NCI-H1436 (cell line): ENCODE data around the gene GNG4.
"Not testable (repeated sequence)": the region's sequence is repeated elsewhere in the genome, so short reads cannot be mapped to it uniquely, and the experiment has no call there.

Experiments used
- DNase-seq: peaks from one replicate; lab custom pipeline; 2025; lab: John Stamatoyannopoulos, UW

GNG4 gene

DNA sequence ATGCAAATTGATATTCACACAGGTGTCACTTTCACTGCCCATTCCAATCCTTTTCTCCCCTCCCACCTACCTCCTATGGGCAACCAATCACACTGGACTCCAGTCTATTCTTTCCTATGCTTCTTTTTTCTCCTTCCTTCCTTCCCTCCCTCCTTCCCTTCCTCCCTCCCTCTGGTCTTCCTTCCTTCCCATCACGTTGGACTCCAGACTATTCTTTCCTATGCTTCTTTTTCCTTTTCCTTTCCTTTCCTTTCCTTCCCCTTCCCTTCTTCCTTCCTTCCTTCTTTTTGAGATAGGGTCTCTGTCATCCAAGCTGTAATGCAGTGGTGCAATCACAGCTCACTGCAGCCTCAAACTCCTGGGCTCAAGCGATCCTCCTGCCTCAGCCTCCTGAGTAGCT lies 64.6 kb downstream of the GNG4 start:
- DNase-seq: no peak

GRCh38 chr1:235583511-235584001 lies 66.0 kb downstream of the GNG4 start:
- DNase-seq: no peak

DNA sequence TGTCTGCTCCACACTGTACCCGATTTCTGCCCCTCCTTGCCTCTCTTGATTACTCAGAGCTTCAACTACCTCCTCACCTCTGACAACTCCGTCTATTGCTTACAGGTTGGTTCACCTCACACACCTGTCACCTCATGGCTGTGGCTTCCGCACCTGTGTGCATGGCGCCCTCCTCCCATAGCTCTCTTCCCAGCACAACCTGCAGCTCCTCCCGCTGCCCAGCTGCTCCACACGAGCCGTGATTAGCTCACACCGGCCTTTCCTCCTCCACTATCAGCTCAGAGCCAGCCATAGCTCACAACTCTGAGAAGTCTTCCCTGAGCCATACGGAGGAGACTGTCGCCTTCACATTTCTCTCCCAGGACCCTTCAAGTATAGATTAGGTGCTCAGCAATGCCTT lies 67.5 kb downstream of the GNG4 start:
- no peak for DNase-seq

GRCh38 chr1:235579891-235580290 lies 69.7 kb downstream of the GNG4 start:
- DNase-seq: no peak

DNA sequence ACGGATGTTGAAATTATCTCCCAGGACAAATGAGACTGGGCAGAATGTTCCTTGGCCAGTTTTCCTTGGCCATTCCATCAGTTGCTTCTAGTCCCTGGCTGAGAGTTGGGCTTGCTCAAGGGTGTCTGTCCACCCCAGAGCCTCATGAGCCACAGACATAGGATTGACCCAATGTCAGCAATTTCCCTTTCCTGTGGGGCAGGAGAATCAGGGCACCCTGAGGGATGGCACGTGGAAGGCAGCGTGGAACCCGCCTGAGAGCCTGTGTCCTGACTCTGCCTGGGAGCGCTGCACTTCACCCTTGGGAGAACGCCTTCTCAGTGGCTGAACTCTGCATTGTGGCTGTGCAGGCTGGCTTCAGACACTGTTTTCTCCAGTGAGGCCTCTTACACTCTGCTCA lies 74.0 kb downstream of the GNG4 start:
- no peak for DNase-seq

- DNase-seq: no peak
Observed at GRCh38 chr1:235573880-235574279, 75.7 kb downstream of the GNG4 start.

- not testable (repeated sequence) for DNase-seq
Observed at GRCh38 chr1:235572971-235573370, 76.6 kb downstream of the GNG4 start.

DNA sequence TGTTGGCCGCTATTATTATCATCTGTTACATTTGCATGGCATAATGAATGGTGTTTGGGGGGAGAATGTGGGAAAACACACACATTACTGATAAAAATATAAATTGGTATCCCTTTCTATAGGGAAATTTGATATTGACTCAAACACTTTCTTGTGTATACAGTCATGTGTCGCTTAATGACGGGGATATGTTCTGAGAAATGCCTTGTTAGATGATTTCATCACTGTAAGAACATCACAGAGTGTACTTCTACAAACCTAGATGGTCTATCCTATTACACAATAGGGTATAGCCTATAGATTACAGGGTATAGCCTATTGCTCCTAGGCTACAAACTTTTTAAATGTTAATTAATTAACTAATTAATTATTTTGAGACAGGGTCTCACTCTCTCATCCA lies 78.1 kb downstream of the GNG4 start:
- DNase-seq: no peak

DNA sequence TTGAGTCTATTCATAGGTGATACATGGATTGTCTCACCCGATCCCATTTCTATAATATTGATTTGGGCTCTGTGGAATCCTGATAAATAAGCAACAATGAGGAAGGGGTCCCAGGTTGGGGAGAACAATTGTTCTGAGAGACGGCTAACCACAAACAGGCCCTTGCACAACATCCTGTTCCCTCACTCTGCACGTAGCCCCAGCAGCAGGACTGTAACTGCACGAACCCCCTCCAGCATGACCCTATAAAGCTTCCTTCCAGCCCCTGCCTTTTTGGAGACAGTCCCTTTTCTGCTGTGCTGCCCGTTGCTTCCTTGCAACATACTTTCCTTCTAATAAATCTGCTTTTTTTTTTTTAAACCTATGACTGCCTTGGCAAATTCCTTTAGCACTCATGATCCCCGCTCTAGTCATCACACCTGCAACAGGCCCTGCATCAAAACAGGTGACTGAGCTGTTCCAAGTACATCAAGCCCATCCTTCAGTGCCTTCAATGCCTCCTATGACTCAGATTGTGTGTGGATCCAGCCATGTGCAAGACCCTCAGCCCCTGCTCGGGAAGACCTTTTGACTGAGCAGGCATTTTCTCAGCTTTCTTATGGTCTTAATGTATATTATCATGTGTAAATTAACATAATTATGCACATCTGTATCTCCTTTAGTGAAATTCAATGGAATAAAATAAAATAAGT lies 81.6 kb downstream of the GNG4 start:
- no peak for DNase-seq

- DNase-seq: no peak
Observed at GRCh38 chr1:235566084-235566483, 83.5 kb downstream of the GNG4 start.

- DNase-seq: no peak
Observed at GRCh38 chr1:235563513-235564061, 86.0 kb downstream of the GNG4 start.

DNA sequence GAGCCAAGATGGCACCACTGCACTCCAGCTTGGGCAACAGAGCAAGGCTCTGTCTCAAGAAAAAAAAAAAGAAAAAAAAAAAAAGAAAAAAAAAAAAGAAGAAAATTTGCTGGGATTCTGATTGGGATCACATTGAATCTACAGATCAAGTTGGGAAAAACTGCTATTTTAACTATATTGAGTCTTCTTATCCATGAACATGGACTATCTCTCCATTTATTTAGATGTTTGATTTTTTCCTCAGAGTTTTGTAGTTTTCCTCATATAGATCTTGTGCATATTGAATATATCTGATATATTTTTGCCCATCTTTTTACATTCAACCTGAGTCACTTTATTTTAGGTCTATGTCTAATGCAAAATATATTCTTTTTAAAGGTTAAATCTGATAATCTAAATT lies 87.0 kb downstream of the GNG4 start:
- no peak for DNase-seq

GRCh38 chr1:235558621-235559169 lies 90.9 kb downstream of the GNG4 start:
- DNase-seq: no peak

GRCh38 chr1:235557495-235557894 lies 92.1 kb downstream of the GNG4 start:
- no peak for DNase-seq

DNA sequence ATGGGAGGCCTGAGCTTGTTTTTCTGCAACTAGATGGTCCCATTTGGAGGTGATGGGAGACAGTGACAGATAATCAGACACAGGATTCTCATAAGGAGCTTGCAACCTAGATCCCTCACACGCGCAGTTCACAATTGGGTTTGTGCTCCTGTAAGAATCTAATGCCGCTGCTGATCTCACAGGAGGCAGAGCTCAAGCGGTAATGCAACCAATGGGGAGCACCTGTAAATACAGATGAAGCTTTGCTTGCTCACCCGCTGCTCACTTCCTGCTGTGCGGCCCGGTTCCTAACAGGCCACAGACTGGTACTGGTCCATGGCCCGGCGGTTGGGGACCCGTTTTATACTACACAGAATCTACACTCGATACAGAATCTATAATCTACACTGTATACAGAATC lies 92.8 kb downstream of the GNG4 start:
- no peak for DNase-seq

DNA sequence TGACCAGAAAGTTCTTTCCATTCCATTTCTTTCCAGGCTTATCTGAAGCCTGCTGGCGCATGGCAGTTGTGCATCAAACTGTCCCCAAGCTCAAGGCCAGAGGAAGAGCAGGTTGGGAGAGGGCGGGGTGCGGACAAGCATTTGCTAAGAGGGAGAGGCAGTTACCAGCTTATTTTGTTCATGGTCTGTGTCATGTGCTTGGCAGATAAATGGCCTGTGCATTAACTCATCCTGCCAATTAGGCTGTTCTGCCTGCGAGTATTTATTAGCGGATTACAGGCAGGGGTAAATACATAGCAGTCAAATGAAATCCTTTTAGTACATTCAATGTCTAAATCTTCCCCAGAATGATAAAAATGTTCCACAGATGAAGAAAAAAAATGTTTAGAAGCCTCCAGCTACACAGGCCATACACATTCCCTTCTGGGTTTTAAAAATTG lies 96.5 kb downstream of the GNG4 start:
- DNase-seq: no peak

DNA sequence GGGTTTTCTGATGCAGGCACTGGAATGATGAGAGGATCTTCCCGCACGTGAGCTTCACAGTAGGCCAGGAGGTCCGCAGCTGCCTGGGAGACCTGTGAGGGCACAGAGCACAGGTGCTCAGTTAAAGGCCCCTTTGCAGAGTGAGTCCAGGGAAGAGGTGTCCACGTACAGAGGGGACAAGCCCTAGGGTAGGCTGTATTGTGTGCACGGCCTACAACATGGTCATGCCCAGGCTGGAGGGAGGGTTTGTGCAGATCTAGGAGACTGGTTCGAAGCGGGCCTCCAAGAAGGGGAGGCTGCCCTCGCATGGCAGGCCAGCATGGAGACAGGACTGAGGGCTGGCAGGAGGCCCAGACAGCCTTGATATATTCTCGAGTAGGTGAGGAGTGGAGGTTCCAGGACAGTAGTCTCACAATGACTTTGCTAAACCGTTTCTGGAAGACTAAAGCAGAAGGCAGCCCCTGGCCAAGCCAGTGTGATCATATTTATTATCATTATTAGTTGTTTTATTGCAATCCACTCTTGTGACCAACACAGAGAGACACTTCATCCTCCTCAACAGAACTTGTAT lies 97.4 kb downstream of the GNG4 start:
- no peak for DNase-seq

- DNase-seq: no peak
Observed at GRCh38 chr1:235549351-235550139, 100.0 kb downstream of the GNG4 start.

- not testable (repeated sequence) for DNase-seq
Observed at GRCh38 chr1:235546369-235547155, 103.0 kb downstream of the GNG4 start.

- DNase-seq: no peak
Observed at GRCh38 chr1:235545292-235545930, 104.2 kb downstream of the GNG4 start.

DNA sequence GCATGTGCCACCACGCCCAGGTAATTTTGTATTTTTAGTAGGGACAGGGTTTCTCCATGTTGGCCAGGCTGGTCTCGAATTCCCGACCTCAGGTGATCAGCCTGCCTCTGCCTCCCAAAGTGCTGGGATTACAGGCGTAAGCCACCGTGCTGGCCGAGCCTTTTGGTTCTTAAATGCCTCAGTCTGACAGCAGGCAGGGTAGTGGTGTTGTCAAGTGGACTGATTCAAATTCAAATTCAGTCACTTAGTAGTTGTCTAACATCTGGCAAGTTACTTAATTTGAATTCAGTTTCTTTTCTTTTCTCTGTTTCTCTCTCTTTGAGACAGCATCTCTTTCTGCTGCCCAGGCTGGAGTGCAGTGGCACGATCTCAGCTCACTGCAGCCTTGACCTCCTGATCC lies 106.7 kb downstream of the GNG4 start:
- DNase-seq: not testable (repeated sequence)
